Glutamatergic neuron (in vitro differentiated cells): ENCODE measurements around the gene TMEM204. TPM values are rescaled to one million over a fixed set of nuclear protein-coding genes. Genes with fewer than 3 reads are reported as not detected.

Experiments used
- DNase-seq: peaks from one replicate; pipeline ENCODE4 v3.0.0; 2022
- H3K27ac Mint-ChIP-seq: one replicate; pipeline ENCODE4 v1.8.0; 2020; ENCODE audit warnings: mild to moderate bottlenecking, mixed read lengths, inconsistent platforms; ENCODE audit not compliant: unreplicated experiment
- H3K27me3 Mint-ChIP-seq: one replicate; pipeline ENCODE4 v1.8.0; 2020; ENCODE audit warnings: mild to moderate bottlenecking, moderate library complexity, mixed read lengths, inconsistent platforms; ENCODE audit not compliant: unreplicated experiment
- H3K36me3 Mint-ChIP-seq: one replicate; pipeline ENCODE4 v1.8.0; 2020; ENCODE audit warnings: mild to moderate bottlenecking, mixed read lengths, inconsistent platforms; ENCODE audit not compliant: unreplicated experiment
- H3K4me1 Mint-ChIP-seq: one replicate; pipeline ENCODE4 v1.8.0; 2020; ENCODE audit warnings: mild to moderate bottlenecking, low read depth, mixed read lengths, inconsistent platforms; ENCODE audit not compliant: unreplicated experiment
- H3K4me3 Mint-ChIP-seq: one replicate; pipeline ENCODE4 v1.8.0; 2020; ENCODE audit warnings: mild to moderate bottlenecking, mixed read lengths, inconsistent platforms; ENCODE audit not compliant: unreplicated experiment
- H3K9me3 Mint-ChIP-seq: one replicate; pipeline ENCODE4 v1.8.0; 2020; ENCODE audit warnings: mild to moderate bottlenecking, moderate library complexity, mixed read lengths, inconsistent platforms; ENCODE audit not compliant: unreplicated experiment
- CTCF ChIP-seq: fragments of 200-600 bp; sonication (generic); IDR thresholded peaks from one replicate; pipeline ENCODE4 v1.5.0; 2021; ENCODE audit not compliant: partially characterized antibody, unreplicated experiment
- total RNA-seq: library from RNA; stranded (reverse); fragmentation: NEBNext Ultra II Directional; extraction: Animal tissue kit (Norgen Biotek cat#: 25700); gene quantifications from one replicate; pipeline ENCODE4 v1.2.1, GENCODE V29; 2021; ENCODE audit not compliant: unreplicated experiment

TMEM204 gene
- total RNA-seq, 1 donor from 2014 or later, result 0.22 TPM

GRCh38 chr16:1545044-1546040 lies 11.9 kb downstream of the TMEM204 start:
- Mint-ChIP-seq H3K36me3 (peaks cover 6% of the 10 kb centered on the region), H3K4me3 (peak overlapping the region; percentile 49), H3K27ac (peak overlapping the region; percentile 6), H3K4me1 (peaks cover 37% of the 10 kb centered on the region), H3K27me3 (peaks cover 6% of the 10 kb centered on the region), H3K9me3 (peaks cover 6% of the 10 kb centered on the region)
- TF ChIP-seq CTCF, result no peak
- DNase-seq, result no peak

GRCh38 chr16:1546430-1546829 lies 13.0 kb downstream of the TMEM204 start:
- Mint-ChIP-seq H3K9me3 (peaks cover 1% of the 10 kb centered on the region), H3K27me3 (peaks cover 3% of the 10 kb centered on the region), H3K4me1 (peaks cover 28% of the 10 kb centered on the region), H3K27ac (no peak overlapping the region), H3K4me3 (no peak overlapping the region), H3K36me3 (peaks cover 6% of the 10 kb centered on the region)
- no peak for TF ChIP-seq CTCF
- DNase-seq, result no peak

GRCh38 chr16:1548233-1548632 lies 14.8 kb downstream of the TMEM204 start:
- H3K9me3 Mint-ChIP-seq, result peaks cover 1% of the 10 kb centered on the region
- H3K36me3 Mint-ChIP-seq, result peaks cover 6% of the 10 kb centered on the region
- H3K4me1 Mint-ChIP-seq, result peaks cover 27% of the 10 kb centered on the region
- H3K27ac Mint-ChIP-seq, result no peak overlapping the region
- no peak for TF ChIP-seq CTCF
- H3K4me3 Mint-ChIP-seq, result no peak overlapping the region
- peaks cover 5% of the 10 kb centered on the region for H3K27me3 Mint-ChIP-seq
- no peak for DNase-seq

GRCh38 chr16:1548727-1549126 lies 15.3 kb downstream of the TMEM204 start:
- Mint-ChIP-seq H3K9me3 (peaks cover 1% of the 10 kb centered on the region), H3K4me1 (peaks cover 26% of the 10 kb centered on the region), H3K4me3 (no peak overlapping the region), H3K27ac (no peak overlapping the region), H3K27me3 (peaks cover 5% of the 10 kb centered on the region), H3K36me3 (peaks cover 7% of the 10 kb centered on the region)
- TF ChIP-seq CTCF, result no peak
- no peak for DNase-seq

- TF ChIP-seq CTCF, result no peak
- peaks cover 25% of the 10 kb centered on the region for H3K4me1 Mint-ChIP-seq
- H3K27me3 Mint-ChIP-seq, result peaks cover 6% of the 10 kb centered on the region
- peaks cover 11% of the 10 kb centered on the region for H3K36me3 Mint-ChIP-seq
- DNase-seq, result no peak
- peaks cover 1% of the 10 kb centered on the region for H3K9me3 Mint-ChIP-seq
- peak overlapping the region; percentile 64 for H3K27ac Mint-ChIP-seq
- H3K4me3 Mint-ChIP-seq, result peak overlapping the region; percentile 35
Observed at GRCh38 chr16:1550069-1550468, 16.6 kb downstream of the TMEM204 start.
